ENCODE data around the gene HCFC1R1.
"Not testable (repeated sequence)": the region's sequence is repeated elsewhere in the genome, so short reads cannot be mapped to it uniquely, and the experiment has no call there.

Gene HCFC1R1, protein sequence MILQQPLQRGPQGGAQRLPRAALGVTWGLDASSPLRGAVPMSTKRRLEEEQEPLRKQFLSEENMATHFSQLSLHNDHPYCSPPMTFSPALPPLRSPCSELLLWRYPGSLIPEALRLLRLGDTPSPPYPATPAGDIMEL

DNA sequence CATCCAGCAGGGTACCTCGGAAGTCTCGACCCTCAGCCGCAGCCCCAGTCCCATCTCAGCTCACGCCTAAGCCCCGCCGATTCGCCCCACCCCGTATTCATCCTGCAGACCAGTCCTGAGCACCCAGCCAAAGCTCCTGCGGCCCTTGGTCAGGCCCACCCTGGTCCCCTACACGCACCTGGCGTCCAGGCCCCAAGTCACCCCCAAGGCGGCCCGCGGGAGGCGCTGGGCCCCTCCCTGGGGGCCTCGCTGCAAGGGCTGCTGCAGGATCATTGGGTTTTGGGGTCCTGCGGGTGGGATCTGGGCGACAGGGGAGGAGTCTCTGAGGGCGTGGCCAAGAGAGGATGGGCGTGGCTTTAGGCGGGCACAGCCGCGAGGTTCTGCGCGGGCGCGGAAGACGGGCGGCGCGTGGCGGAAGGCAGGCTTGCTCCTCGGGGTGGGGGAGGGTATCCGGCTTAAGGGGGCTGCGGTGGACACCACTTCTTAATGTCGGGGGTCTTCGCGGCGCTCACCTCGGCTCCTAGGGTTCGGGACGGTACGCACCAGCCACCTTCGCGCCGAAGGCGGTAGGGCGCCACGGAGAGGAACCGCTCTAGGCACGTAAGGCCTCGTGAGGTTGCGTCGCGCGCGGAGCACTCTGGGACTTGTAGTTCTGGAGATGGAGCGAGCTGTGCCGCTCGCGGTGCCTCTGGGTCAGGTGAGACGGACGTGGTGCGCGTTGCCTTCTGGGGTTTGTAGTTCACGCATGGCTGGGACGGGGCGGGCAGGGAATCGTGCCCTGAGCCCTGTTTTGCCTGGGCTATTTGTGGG, at the start of gene HCFC1R1, which contains the start of gene THOC6:
Gene HCFC1R1 (minus strand): TSS at position 274 of the 810 bp plus-strand sequence. CDS start 1 bp downstream, at position 273.
Gene THOC6 (plus strand): TSS at position 367 of the 810 bp plus-strand sequence. CDS start 292 bp downstream, at position 659.
- peak; percentile 96 for DNase-seq (ENCODE audit: low read depth in 2 of 2)

DNA sequence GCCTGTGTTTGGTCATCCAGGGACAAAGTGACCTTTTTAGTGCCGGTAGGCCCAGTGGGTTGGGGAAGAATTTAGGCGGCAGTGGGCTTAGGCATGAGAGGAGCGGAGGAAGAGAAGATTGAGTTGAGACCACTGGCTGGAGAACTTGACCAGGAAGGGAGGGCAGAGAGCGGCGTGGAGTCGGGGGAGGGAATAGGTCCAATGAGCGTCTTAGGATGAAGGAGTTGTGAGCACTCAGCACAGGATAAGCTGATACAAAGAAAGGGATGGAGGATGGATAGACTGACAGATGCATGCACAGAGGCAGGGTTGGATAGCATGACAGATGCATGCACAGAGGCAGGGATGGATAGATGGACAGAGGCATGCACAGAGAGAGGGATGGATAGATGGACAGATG, 49.7 kb upstream of the HCFC1R1 start:
- DNase-seq (ENCODE audit: low read depth in 2 of 2), result no peak

DNA sequence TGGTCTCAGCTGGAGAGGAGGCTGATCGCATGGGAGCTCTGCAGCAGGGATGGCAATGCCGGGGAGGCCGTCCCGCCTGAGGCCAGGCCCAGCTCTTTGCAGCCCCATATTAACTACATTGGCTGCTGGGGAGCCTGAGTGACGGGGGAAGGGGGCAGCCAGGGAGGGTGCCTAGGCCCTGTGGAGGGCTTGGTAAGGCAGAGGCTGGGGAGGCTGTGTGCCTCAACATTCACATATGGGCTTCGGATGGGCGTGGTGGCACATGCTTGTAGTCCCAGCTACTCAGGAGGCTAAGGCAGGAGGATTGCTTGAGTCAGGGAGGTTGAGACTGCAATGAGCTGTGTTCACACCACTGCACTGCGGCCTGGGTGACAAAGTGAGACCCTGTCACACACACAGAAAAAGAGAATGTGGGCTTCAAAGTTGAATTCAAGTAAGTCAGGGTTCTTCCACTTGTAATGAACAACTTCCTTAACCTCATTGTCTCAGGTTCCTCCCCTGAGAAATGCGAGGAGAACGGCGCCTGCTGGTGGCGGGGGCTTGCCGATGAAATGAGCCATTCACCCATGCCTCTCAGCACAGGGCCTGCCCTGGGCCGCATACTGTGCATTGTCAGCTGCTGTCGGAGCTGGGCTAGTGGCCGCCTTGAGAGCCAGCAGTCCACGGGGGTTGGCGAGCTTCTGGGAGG, 49.0 kb upstream of the HCFC1R1 start:
- not testable (repeated sequence) for DNase-seq (ENCODE audit: low read depth in 2 of 2)

DNA sequence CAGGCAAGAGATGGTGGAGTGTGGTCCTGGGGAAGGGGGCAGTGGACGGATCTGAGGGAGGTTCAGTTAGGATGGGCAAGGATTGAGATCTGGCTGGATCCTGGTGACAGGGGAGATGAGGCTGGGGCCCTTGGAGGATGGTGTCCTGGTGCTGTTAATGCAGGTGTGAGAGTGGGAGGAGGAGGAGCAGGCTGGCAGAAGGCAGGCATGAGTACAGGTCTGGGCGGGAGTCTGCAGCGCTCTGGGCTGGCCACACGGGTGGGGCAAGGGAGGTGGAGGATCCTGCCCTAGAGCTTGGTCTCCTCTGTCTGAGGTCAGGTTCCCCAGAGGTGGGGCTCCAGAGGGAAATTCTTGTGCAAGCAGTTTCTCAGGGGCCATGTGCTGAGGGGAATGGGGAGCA, 48.4 kb upstream of the HCFC1R1 start:
- DNase-seq (ENCODE audit: low read depth in 2 of 2), result not testable (repeated sequence)

DNA sequence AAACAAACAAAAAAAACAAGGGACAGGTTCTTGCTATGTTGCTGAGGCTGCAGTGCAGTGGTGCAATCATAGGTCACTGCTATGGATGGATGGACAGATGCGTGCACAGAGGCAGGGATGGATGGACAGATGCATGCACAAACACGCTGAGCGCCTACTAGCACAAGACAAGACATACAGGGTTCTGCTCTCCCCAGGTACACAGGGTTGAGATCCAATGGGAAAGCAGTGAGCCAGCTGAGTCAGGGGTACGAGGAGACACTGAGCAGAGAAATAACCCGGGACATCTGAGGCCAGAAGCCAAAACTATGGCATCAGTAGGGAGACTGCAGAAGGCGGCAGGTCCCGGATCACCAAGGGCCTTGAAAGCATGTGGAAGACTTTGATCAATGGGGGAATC, 47.9 kb upstream of the HCFC1R1 start:
- DNase-seq (ENCODE audit: low read depth in 2 of 2), result no peak

DNA sequence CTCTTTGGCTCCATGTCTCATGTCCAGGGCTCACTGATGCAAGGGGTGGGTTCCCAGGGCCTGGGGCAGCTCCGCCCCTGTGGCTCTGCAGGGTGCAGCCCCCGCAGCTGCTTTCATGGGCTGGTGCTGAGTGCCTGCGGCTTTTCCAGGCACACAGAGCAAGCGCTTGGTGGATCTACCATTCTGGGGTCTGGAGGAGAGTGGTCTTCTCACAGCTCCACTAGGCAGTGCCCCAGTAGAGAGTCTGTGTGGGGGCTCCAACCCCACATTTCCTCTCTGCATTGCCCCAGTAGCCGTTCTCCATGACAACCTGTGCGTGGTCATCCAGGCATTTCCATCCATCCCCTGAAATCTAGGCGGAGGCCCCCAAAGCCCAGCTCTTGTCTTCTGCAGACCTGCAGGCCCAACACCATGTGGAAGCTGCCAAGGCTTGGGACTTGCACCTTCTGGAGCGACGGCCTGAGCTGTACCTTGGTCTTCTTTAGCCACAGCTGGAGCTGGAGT, 46.9 kb upstream of the HCFC1R1 start:
- DNase-seq (ENCODE audit: low read depth in 2 of 2), result no peak

DNA sequence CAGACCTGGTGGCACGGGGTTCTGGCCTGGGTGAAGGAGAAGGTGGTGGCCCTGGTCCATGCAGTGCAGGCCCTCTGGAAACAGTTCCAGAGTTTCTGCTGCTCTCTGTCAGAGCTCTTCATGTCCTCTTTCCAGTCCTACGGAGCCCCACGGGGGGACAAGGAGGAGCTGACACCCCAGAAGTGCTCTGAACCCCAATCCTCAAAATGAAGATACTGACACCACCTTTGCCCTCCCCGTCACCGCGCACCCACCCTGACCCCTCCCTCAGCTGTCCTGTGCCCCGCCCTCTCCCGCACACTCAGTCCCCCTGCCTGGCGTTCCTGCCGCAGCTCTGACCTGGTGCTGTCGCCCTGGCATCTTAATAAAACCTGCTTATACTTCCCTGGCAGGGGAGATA, 45.4 kb upstream of the HCFC1R1 start:
- not testable (repeated sequence) for DNase-seq (ENCODE audit: low read depth in 2 of 2)

DNA sequence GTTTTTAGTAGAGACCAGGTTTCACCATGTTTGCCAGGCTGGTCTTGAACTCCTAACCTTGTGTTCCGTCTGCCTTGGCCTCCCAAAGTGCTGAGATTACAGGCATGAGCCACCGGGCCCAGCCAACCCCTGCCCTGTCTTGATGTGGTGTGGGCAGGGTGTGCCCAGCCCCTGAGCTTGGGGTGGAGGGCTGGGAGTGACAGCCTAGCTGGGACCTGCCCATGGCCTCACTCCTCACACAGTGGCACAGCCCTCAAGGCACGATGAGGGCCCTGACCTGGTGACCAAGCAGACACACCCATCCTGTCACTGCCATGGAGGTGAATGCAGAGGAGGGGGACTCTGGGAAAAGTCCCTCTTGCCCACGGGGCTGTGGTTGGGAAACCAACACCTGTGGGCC, 44.7 kb upstream of the HCFC1R1 start:
- no peak for DNase-seq (ENCODE audit: low read depth in 2 of 2)

DNA sequence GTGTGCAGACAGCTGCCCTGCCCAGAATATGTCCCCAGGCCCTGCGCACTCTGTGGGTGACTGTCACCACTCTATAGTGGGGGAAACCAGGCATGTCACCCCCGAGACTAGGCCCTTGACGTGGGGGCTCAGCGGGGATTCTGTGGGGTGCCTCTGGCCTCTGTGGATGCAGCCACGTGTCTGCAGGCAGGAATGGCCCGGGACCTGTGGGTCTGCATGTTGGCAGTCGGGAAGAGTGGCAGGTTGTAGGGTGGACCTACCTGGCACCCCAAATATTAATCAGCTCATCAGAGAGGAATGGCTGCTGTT, 42.7 kb upstream of the HCFC1R1 start:
- DNase-seq (ENCODE audit: low read depth in 2 of 2), result no peak

DNA sequence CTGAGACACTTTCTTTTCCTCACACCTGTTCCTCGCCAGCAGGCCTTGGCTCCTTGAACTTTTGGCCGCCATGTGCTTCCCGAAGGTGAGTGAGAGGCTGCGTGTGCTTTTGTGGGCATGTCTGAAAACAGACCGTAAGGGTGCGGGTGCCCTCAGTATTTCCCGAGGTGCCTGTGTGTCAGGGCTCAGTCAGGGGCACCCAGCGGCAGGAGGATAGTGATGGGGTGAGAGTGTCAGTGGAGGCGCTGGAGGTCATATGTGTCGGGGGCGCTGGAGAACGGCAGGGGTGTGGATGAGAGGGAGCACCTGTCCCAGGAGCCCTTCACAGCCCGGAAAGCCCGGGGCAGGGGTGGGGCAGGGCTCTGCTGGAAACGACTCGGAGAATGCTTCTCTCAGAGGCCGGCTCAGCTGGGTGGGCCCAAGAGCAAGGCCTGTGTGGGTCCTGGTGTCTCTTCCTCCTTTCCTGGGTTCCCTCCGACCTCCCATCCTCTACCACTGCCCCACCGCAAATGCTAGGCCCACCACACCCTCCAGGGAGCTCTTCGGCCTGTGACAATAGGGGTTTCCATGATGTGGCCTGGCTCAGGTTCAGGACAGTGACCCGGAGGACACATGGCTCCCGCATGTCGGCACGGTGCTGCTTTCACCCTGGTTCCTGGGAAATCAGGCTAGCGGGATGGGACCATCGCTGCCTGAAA, 42.1 kb upstream of the HCFC1R1 start:
- DNase-seq (ENCODE audit: low read depth in 2 of 2), result no peak

DNA sequence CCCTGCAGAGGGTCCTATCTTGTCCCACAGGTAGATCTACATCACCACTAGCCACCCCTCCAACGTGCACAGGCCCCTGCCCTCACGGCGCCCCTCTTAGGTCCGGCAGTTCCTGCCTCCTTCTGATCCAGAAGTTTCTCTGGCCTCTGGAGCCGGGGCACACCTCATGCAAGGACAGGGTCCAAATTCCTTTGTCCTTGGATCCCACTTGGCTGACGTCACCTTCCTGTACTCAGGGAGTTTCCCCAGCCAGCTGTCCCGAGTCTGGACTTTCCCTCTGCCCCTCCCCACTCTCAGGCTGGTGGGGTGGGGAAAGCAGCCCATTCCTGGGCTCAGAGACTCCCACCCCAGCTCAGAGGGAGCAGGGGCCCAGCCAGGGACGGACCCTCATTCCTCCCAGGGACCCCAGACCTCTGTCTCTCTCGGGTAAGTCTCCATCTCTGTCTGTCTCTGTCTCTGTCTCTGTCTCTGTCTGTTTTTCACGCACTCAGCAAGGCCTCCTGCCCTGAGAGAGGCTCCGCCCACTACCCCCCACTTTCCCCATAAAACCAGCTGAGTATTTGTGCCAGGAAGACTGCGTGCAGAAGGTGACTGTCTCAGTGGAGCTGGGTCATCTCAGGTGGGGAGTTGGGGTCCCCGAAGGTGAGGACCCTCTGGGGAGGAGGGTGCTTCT, 41.5 kb upstream of the HCFC1R1 start, which contains the start of gene IL32:
Gene IL32 (plus strand): TSS at position 572 of the 673 bp plus-strand sequence. CDS start 172 bp downstream, outside the sequence.
- peak in 1 of 2 donors; percentile 72 for DNase-seq (ENCODE audit: low read depth in 2 of 2)

DNA sequence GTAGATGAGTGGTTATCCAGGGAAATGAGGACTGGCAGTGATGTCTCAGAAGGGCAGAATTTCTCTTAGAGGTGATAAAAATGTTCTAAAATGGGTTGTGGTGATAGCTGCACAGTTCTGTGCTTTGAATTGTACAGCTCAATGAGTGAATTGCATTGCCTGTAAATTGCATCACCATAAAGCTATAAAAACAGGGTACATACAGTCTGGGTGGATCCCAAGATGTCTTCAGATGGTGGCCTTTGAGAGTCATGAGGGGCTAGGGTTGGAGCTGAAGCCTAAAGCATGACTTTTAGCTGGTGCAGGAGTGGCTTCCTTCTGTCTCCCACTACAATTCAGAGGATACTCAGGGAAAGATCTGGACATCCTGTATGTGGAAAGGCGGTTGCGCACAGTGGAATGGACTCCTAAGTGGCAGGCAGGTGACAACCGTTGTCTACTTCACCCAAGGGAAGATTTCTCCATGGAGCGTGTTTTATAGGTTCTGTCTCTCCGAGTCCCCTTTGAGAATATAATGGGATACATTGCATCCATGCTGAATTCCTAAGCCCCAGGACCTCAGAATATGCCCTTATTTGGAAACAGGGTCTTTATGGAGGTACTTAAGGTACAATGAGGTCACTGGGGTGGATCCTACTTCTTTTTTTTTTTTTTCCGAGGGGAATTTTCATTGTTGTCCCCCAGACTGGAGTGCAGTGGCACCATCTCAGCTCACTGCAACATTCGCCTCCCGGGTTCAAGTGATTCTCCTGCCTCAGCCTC, 40.1 kb upstream of the HCFC1R1 start:
- no peak for DNase-seq (ENCODE audit: low read depth in 2 of 2)

DNA sequence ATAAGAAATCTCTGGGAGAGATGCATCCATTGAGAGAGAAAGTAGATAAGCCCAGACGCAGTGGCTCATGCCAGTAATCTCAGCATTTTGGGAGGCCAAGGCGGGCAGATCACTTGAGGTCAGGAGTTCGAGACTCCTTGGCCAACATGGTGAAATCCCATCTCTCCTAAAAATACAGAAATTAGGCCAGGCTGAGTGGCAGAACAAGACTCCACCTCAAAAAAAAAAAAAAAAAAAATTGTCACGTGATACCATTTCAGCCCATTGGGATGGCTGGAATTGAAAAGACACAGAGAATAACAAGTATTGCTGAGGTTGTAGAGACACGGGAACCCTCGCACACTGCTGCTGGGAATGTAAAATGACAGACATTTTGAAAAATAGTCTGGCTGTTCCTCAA, 38.8 kb upstream of the HCFC1R1 start:
- no peak for DNase-seq (ENCODE audit: low read depth in 2 of 2)

DNA sequence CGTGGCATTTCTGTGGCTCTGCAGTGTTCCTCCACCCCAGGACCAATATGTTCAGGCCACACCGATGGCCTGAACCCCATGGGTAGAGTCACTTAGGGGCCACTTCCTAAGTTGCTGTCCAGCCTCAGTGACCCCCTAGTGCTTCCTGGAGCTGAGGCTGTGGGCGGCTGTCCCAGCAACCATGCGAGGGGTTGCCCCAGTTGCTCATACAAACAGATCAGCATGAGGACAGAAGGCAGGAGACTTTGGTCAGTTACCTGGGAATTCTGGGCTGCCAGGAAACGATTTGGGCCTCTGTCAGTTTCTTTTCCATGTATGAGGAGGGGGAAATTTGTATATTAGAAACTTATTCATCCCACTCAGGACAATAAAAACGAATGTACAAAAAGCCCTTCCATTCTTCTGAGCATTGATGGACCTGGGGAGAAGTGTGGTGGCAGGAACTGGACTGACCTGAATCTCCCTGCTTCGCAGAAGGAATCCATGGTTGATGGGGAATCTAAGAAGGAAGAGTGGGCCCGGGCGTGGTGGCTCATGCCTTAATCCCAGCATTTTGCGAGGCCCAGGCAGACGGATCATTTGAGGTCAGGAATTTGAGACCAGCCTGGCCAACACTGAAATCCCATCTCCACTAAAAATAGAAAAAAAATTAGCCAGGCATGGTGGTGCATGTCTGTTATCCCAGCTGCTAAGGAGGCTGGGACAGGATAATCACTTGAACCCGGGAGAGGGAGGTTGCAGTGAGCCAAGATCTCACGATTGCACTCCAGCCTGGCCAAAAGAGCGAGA, 36.8 kb upstream of the HCFC1R1 start:
- DNase-seq (ENCODE audit: low read depth in 2 of 2), result no peak

DNA sequence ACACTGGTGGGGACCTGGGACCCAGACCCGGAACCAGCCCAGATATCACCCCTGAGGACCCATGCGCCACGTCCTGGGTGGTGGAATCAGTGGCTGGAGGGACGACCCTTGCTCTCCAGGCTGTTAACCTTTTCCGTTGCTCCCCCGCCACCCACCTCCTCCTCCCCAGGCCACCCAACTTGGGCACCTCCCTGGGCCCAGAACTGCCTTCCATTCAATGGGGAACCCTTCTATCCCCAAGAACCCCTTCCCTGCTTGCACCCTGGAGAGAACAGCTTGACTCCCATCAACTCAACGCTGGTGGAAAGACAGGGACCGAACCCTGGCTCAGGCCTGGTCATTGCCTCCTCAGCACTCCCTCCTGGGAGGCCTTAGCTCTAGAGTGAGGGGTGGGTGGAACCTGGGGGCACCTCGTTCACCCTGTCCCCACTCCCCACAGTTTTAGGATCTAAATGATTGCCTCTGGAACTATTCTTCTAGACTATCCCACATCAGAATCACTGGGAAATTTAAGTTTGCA, 36.0 kb upstream of the HCFC1R1 start:
- DNase-seq (ENCODE audit: low read depth in 2 of 2), result no peak

DNA sequence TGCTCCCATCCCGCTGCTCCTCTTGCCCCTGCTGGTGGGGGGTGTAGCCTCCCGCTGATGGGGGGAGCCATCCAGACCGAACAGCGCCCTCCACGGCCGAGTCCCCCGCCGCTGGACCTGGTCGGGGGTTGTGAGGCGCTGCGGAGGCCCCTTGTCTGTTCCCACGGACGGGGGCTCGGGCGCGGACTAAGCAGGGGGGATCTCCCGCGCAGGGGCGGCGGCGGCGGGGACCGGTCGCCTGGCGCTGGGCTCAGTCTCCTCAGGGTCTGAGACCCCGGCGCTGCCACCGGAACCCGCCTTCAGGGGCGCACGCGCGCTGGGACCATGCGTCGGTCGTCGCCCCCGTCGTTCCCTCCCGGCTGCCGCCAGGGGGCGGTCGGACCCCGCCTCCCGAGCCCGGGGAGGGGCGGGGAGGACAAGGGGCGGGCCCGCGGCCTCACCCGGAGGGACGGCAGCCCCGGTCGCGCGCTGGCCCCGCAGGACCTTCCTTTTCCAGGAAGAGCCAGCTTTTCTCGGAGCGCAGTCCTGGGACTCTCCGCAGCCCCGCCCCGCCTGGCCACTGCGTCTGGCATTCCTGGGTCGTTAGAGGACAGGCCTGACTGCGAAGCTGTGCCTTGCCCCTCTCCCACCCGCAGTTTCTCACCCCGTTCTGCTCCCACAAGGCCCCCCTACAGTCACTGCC, 35.4 kb upstream of the HCFC1R1 start:
- DNase-seq (ENCODE audit: low read depth in 2 of 2), result peak; percentile 71 to 88

DNA sequence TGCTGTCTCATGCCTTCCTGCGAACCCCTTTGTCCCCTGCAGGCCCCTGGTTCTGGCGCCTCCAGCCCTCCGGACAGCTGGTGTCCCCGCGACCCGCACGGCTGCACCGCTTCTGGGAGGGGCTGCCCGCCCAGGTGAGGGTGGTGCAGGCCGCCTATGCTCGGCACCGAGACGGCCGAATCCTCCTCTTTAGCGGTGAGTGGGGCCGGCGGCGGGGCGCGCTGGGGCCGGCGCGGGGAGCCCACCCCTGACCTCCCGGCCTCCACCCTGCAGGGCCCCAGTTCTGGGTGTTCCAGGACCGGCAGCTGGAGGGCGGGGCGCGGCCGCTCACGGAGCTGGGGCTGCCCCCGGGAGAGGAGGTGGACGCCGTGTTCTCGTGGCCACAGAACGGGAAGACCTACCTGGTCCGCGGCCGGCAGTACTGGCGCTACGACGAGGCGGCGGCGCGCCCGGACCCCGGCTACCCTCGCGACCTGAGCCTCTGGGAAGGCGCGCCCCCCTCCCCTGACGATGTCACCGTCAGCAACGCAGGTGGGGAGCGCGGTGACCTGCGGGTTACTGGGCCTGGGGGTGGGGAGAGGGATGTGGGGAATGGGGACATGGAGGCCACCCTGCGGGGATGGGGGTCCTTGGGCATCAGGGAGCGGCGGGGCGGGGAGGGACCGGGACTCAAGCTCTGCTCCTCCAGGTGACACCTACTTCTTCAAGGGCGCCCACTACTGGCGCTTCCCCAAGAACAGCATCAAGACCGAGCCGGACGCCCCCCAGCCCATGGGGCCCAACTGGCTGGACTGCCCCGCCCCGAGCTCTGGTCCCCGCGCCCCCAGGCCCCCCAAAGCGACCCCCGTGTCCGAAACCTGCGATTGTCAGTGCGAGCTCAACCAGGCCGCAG, 34.6 kb upstream of the HCFC1R1 start:
- peak in 1 of 2 donors; percentile 43 for DNase-seq (ENCODE audit: low read depth in 2 of 2)
